HEK293 (cell line): ENCODE results near the gene PDE11A.

Experiments used
- CTCF ChIA-PET: fragments of 350-600 bp; formaldehyde crosslinking; extraction: SDS; loops from one replicate; lab custom pipeline; 2021; ENCODE audit warnings: antibody characterized with exemption; lab: Yijun Ruan, JAX
- POLR2A ChIA-PET: fragments of 300-600 bp; formaldehyde crosslinking; extraction: SDS; loops from one replicate; lab custom pipeline; 2020; ENCODE audit warnings: antibody characterized with exemption, inconsistent platforms; lab: Yijun Ruan, JAX
- H3K27ac ChIP-seq: fragments of 200-500 bp; sonication (Bioruptor generic); 2 replicates; pipeline ENCODE4 v1.5.1; 2014; ENCODE audit warnings: low read depth, low read length, control low read depth, inconsistent platforms; ENCODE audit errors: extremely low read depth
- H3K36me3 ChIP-seq, 2 experiments: fragments of 200-500 bp in 1 of 2; sonication (Bioruptor generic) in 1 of 2; 1 replicate in 1 of 2; 2 replicates in 1 of 2; pipeline ENCODE4 v1.5.1; 2014 to 2017; ENCODE audit warnings: inconsistent platforms in 2 of 2, low read length in 2 of 2; ENCODE audit not compliant: control insufficient read depth in 2 of 2, insufficient read depth in 1 of 2
- H3K4me1 ChIP-seq: fragments of 200-500 bp; sonication (Bioruptor generic); 2 replicates; pipeline ENCODE4 v1.5.1; 2014; ENCODE audit warnings: mild to moderate bottlenecking, low read length, inconsistent platforms; ENCODE audit not compliant: control insufficient read depth, insufficient read depth
- H3K4me3 ChIP-seq: 2 replicates; pipeline ENCODE4 v1.5.1; 2011; ENCODE audit warnings: low read depth, mild to moderate bottlenecking, control low read depth, low read length, moderate library complexity
- H3K9me3 ChIP-seq: fragments of 200-500 bp; sonication (Bioruptor generic); 2 replicates; pipeline ENCODE4 v1.5.1; 2014; ENCODE audit warnings: low read depth, low read length, inconsistent platforms; ENCODE audit not compliant: control insufficient read depth, insufficient read depth
- BCL6B ChIP-seq: fragments of 450-650 bp; formaldehyde crosslinking; IDR thresholded peaks from 2 replicates; pipeline ENCODE4 v1.5.1; 2017; ENCODE audit warnings: missing biosample characterization, missing genetic modification characterization
- KLF7 ChIP-seq: fragments of 450-650 bp; formaldehyde crosslinking; IDR thresholded peaks from 2 replicates; pipeline ENCODE4 v1.5.1; 2016; ENCODE audit warnings: missing biosample characterization, missing genetic modification characterization, borderline replicate concordance
- KLF9 ChIP-seq: fragments of 450-650 bp; formaldehyde crosslinking; IDR thresholded peaks from 2 replicates; pipeline ENCODE4 v1.5.1; 2016; ENCODE audit warnings: missing biosample characterization, missing genetic modification characterization, low read depth
- PRDM1 ChIP-seq: fragments of 450-650 bp; formaldehyde crosslinking; IDR thresholded peaks from 2 replicates; pipeline ENCODE4; 2016; ENCODE audit warnings: missing biosample characterization, missing genetic modification characterization
- PRDM4 ChIP-seq: fragments of 450-650 bp; formaldehyde crosslinking; IDR thresholded peaks from 2 replicates; pipeline ENCODE4 v1.5.1; 2017; ENCODE audit warnings: missing biosample characterization, missing genetic modification characterization
- SCRT2 ChIP-seq: fragments of 450-650 bp; formaldehyde crosslinking; IDR thresholded peaks from 2 replicates; pipeline ENCODE4 v1.5.1; 2016; ENCODE audit warnings: missing biosample characterization, missing genetic modification characterization
- TCF7L2 ChIP-seq: IDR thresholded peaks from 2 replicates; pipeline ENCODE4 v1.6.1; 2011; ENCODE audit warnings: low read depth, mild to moderate bottlenecking, inconsistent platforms, low read length, moderate library complexity, borderline replicate concordance
- YY1 ChIP-seq: fragments of 450-650 bp; formaldehyde crosslinking; IDR thresholded peaks from 2 replicates; pipeline ENCODE4 v1.5.1; 2018; ENCODE audit warnings: missing biosample characterization, missing genetic modification characterization
- ZFP69B ChIP-seq: fragments of 450-650 bp; formaldehyde crosslinking; IDR thresholded peaks from 2 replicates; pipeline ENCODE4 v1.5.1; 2016; ENCODE audit warnings: missing biosample characterization, missing genetic modification characterization
- ZNF121 ChIP-seq: fragments of 450-650 bp; formaldehyde crosslinking; IDR thresholded peaks from 2 replicates; pipeline ENCODE4 v1.5.1; 2016; ENCODE audit warnings: missing biosample characterization, missing genetic modification characterization
- ZNF132 ChIP-seq: fragments of 450-650 bp; formaldehyde crosslinking; IDR thresholded peaks from 2 replicates; pipeline ENCODE4 v1.5.1; 2017; ENCODE audit warnings: missing biosample characterization, missing genetic modification characterization, borderline replicate concordance
- ZNF184 ChIP-seq: fragments of 450-650 bp; IDR thresholded peaks from 2 replicates; pipeline ENCODE4 v1.5.1; 2018; ENCODE audit warnings: missing biosample characterization, mild to moderate bottlenecking, missing genetic modification characterization
- ZNF214 ChIP-seq: fragments of 450-650 bp; formaldehyde crosslinking; IDR thresholded peaks from 2 replicates; pipeline ENCODE4 v1.5.1; 2017; ENCODE audit warnings: missing biosample characterization, mild to moderate bottlenecking, missing genetic modification characterization, borderline replicate concordance
- ZNF24 ChIP-seq: fragments of 450-650 bp; formaldehyde crosslinking; IDR thresholded peaks from 2 replicates; pipeline ENCODE4 v1.5.1; 2016; ENCODE audit warnings: missing biosample characterization, missing genetic modification characterization
- ZNF274 ChIP-seq, 2 experiments: fragments of 200-500 bp in 1 of 2; fragments of 450-650 bp in 1 of 2; sonication (Bioruptor generic) in 1 of 2; formaldehyde crosslinking in 1 of 2; IDR thresholded peaks; 2 replicates each; pipeline versions ENCODE4 v1.5.1 to v1.6.1; 2014 to 2016; ENCODE audit warnings: borderline replicate concordance in 1 of 2, inconsistent platforms in 1 of 2, low read length in 1 of 2, missing biosample characterization in 1 of 2, missing genetic modification characterization in 1 of 2
- ZNF292 ChIP-seq: fragments of 450-650 bp; formaldehyde crosslinking; IDR thresholded peaks from 2 replicates; pipeline ENCODE4 v1.5.1; 2016; ENCODE audit warnings: low read depth, missing biosample characterization, missing genetic modification characterization, borderline replicate concordance
- ZNF350 ChIP-seq: fragments of 450-650 bp; formaldehyde crosslinking; IDR thresholded peaks from 2 replicates; pipeline ENCODE4 v1.5.0; 2017; ENCODE audit warnings: missing biosample characterization, mild to moderate bottlenecking, missing genetic modification characterization
- ZNF391 ChIP-seq: fragments of 450-650 bp; formaldehyde crosslinking; IDR thresholded peaks from 2 replicates; pipeline ENCODE4 v1.5.1; 2016; ENCODE audit warnings: low read depth, missing biosample characterization, missing genetic modification characterization, borderline replicate concordance
- ZNF394 ChIP-seq: fragments of 450-650 bp; formaldehyde crosslinking; IDR thresholded peaks from 2 replicates; pipeline ENCODE4 v1.5.1; 2016; ENCODE audit warnings: missing biosample characterization, missing genetic modification characterization, mild to moderate bottlenecking, moderate library complexity, borderline replicate concordance
- ZNF416 ChIP-seq: fragments of 450-650 bp; formaldehyde crosslinking; IDR thresholded peaks from 2 replicates; pipeline ENCODE4 v1.5.1; 2016; ENCODE audit warnings: missing biosample characterization, missing genetic modification characterization
- ZNF585B ChIP-seq: fragments of 450-650 bp; formaldehyde crosslinking; IDR thresholded peaks from 2 replicates; pipeline ENCODE4 v1.5.1; 2016; ENCODE audit warnings: missing biosample characterization, missing genetic modification characterization
- ZNF596 ChIP-seq: fragments of 450-650 bp; IDR thresholded peaks from 2 replicates; pipeline ENCODE4 v1.5.0; 2018; ENCODE audit warnings: missing biosample characterization, mild to moderate bottlenecking, missing genetic modification characterization, moderate library complexity
- ZNF629 ChIP-seq: fragments of 450-650 bp; formaldehyde crosslinking; IDR thresholded peaks from 2 replicates; pipeline ENCODE4 v1.5.1; 2017; ENCODE audit warnings: missing biosample characterization, missing genetic modification characterization
- ZNF785 ChIP-seq: fragments of 450-650 bp; formaldehyde crosslinking; IDR thresholded peaks from 2 replicates; pipeline ENCODE4 v1.5.1; 2016; ENCODE audit warnings: missing biosample characterization, missing genetic modification characterization
- TF ChIP-seq, protein P1 (sequence below): fragments of 450-650 bp; formaldehyde crosslinking; IDR thresholded peaks from 2 replicates; pipeline ENCODE4 v1.5.1; 2016; ENCODE audit warnings: missing biosample characterization, missing genetic modification characterization
- TF ChIP-seq, protein P2 (sequence below): fragments of 450-650 bp; formaldehyde crosslinking; IDR thresholded peaks from 2 replicates; pipeline ENCODE4 v1.5.1; 2016; ENCODE audit warnings: missing biosample characterization, missing genetic modification characterization

The PDE11A gene

DNA sequence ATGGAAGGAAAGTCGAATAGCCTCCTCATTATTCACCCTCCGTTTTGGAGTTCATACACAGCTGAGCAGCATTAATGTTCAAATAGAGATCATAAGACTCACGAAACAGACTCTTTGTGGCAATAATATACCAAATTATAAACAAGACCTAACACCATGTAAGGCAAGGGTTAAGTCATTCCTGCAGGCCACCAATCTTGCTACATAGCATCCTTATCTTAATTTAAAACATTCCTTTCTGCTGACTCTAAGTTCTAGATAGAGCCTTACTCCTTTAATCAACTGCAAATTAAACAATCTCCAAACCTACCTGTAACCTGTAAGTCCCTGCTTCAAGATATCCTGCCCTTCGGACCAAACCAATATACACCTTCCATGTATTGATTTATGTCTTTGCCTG is 178.0 kb downstream of the PDE11A start (continued):
- TF ChIP-seq BCL6B (no peak), ZNF24 (tag by site-specific recombination) (no peak), KLF9 (tag by site-specific recombination) (no peak), ZNF274 (IDR thresholded peaks at IDR 0.05; ENCODE audit: low read length) (no peak), ZNF274 (tag by site-specific recombination; IDR thresholded peaks at IDR 0.05; ENCODE audit: borderline replicate concordance) (no peak), ZNF214 (tag by site-specific recombination) (no peak), SCRT2 (tag by site-specific recombination) (no peak)

DNA sequence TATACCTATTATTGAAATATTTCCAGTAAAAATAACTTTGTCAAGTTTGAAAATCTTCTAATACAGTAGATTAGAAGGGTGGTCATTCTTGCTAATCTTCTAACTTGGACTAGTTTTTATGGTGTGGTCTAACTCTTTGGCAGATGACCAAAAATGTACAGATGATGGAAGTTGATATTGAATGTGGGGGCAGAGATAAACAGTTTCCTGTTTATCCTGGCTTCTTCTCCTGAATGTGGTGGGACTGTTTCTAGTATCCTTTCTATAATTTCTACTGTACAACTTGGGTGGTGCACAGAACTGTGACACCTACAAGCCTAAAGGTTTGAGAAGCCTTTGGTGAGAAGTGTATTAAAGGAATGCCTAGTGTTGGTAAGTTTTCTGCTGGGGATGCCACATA is 178.7 kb downstream of the PDE11A start:
- POLR2A ChIA-PET = no interaction called here

GRCh38 chr2:177891533-177891932 is 181.0 kb downstream of the PDE11A start:
- Histone ChIP-seq H3K27ac (no peak overlapping the region), H3K4me1 (no peaks in the 10 kb centered on the region), H3K9me3 (no peaks in the 10 kb centered on the region), H3K4me3 (no peak overlapping the region), H3K36me3 (no peaks in the 10 kb centered on the region)
- ChIA-PET POLR2A (no interaction called here), CTCF (interaction anchor here (0.5 kb wide), 1 partner anchor 130 kb away, joined by 4 read pairs; no protein-coding TSS in a partner anchor)
- TF ChIP-seq ZNF596 (tag by site-specific recombination) (no peak), PRDM1 (tag by site-specific recombination) (no peak), ZNF394 (tag by site-specific recombination) (no peak), ZNF292 (tag by site-specific recombination) (no peak), ZNF785 (tag by site-specific recombination) (no peak), ZNF184 (tag by site-specific recombination) (no peak), TCF7L2 (no peak), SCRT2 (tag by site-specific recombination) (no peak), ZFP69B (tag by site-specific recombination) (no peak), ZNF391 (tag by site-specific recombination) (no peak), ZNF416 (tag by site-specific recombination) (no peak), ZNF132 (tag by site-specific recombination) (no peak), KLF7 (no peak), ZNF629 (tag by site-specific recombination) (no peak), ZNF121 (tag by site-specific recombination) (no peak), ZNF350 (tag by site-specific recombination) (no peak)
- TF ChIP-seq, protein P1, sequence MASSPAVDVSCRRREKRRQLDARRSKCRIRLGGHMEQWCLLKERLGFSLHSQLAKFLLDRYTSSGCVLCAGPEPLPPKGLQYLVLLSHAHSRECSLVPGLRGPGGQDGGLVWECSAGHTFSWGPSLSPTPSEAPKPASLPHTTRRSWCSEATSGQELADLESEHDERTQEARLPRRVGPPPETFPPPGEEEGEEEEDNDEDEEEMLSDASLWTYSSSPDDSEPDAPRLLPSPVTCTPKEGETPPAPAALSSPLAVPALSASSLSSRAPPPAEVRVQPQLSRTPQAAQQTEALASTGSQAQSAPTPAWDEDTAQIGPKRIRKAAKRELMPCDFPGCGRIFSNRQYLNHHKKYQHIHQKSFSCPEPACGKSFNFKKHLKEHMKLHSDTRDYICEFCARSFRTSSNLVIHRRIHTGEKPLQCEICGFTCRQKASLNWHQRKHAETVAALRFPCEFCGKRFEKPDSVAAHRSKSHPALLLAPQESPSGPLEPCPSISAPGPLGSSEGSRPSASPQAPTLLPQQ (tag by site-specific recombination) = no peak
- TF ChIP-seq, protein P2, sequence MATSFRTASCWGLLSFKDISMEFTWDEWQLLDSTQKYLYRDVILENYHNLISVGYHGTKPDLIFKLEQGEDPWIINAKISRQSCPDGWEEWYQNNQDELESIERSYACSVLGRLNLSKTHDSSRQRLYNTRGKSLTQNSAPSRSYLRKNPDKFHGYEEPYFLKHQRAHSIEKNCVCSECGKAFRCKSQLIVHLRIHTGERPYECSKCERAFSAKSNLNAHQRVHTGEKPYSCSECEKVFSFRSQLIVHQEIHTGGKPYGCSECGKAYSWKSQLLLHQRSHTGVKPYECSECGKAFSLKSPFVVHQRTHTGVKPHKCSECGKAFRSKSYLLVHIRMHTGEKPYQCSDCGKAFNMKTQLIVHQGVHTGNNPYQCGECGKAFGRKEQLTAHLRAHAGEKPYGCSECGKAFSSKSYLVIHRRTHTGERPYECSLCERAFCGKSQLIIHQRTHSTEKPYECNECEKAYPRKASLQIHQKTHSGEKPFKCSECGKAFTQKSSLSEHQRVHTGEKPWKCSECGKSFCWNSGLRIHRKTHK (tag by site-specific recombination) = no peak

More for the DNA sequence above, 178.7 kb downstream of the PDE11A start:
- Histone ChIP-seq H3K36me3 (no peaks in the 10 kb centered on the region), H3K27ac (no peak overlapping the region), H3K4me1 (no peaks in the 10 kb centered on the region), H3K9me3 (no peaks in the 10 kb centered on the region), H3K4me3 (no peak overlapping the region)
- no peak for TF ChIP-seq ZNF585B (tag by site-specific recombination)
- TF ChIP-seq YY1 (tag by site-specific recombination) = no peak
- peak; percentile 64; the same call in 1 of the 2 replicates for TF ChIP-seq PRDM4
- CTCF ChIA-PET = no interaction called here
